IMR-90 (cell line): ENCODE data around the gene KRT5.

Experiments
- BHLHE40 ChIP-seq: fragments of 150-350 bp; IDR thresholded peaks from 2 replicates; pipeline ENCODE4 v1.6.1; 2016; ENCODE audit warnings: mild to moderate bottlenecking, low read depth, low read length
- CEBPB ChIP-seq: IDR thresholded peaks from 2 replicates; pipeline ENCODE4 v1.6.1; 2012; ENCODE audit warnings: low read depth, low read length, improper control_type of control experiment
- CHD1 ChIP-seq: IDR thresholded peaks from 2 replicates; pipeline ENCODE4 v1.6.1; 2012; ENCODE audit warnings: low read depth, low read length, improper control_type of control experiment
- FOS ChIP-seq: fragments of 150-350 bp; IDR thresholded peaks from 2 replicates; pipeline ENCODE4 v1.6.1; 2016; ENCODE audit warnings: low read depth, low read length
- MAFK ChIP-seq: IDR thresholded peaks from 2 replicates; pipeline ENCODE4 v1.6.1; 2012; ENCODE audit warnings: low read depth, low read length, improper control_type of control experiment
- MAZ ChIP-seq: IDR thresholded peaks from 2 replicates; pipeline ENCODE4 v1.6.1; 2012; ENCODE audit warnings: low read depth, mild to moderate bottlenecking, low read length, improper control_type of control experiment, moderate library complexity, borderline replicate concordance
- MXI1 ChIP-seq: IDR thresholded peaks from 2 replicates; pipeline ENCODE4 v1.6.1; 2012; ENCODE audit warnings: low read depth, mild to moderate bottlenecking, low read length, moderate library complexity, borderline replicate concordance
- NFE2L2 ChIP-seq: fragments of 150-350 bp; IDR thresholded peaks from 2 replicates; pipeline ENCODE4 v1.6.1; 2016; ENCODE audit warnings: low read depth, mild to moderate bottlenecking, low read length
- POLR2A ChIP-seq: IDR thresholded peaks from 2 replicates; pipeline ENCODE4 v1.6.1; 2012; ENCODE audit warnings: mild to moderate bottlenecking, low read depth, low read length
- RAD21 ChIP-seq: IDR thresholded peaks from 2 replicates; pipeline ENCODE4 v1.6.1; 2012; ENCODE audit warnings: low read length, improper control_type of control experiment
- RCOR1 ChIP-seq: IDR thresholded peaks from 2 replicates; pipeline ENCODE4 v1.6.1; 2012; ENCODE audit warnings: mild to moderate bottlenecking, low read length, improper control_type of control experiment; ENCODE audit not compliant: insufficient replicate concordance
- SMC3 ChIP-seq: fragments of 150-350 bp; IDR thresholded peaks from 2 replicates; pipeline ENCODE4 v1.6.1; 2016; ENCODE audit warnings: low read depth, mild to moderate bottlenecking, antibody characterized with exemption, low read length, moderate library complexity
- TF ChIP-seq, protein P1 (sequence below): conservative IDR thresholded peaks from 2 replicates; pipeline ENCODE4 v1.5.1; 2012; ENCODE audit warnings: mild to moderate bottlenecking, low read depth, low read length, improper control_type of control experiment
- TF ChIP-seq, protein P2 (sequence below): fragments of 150-350 bp; IDR thresholded peaks from 2 replicates; pipeline ENCODE4 v1.6.1; 2016; ENCODE audit warnings: low read depth, mild to moderate bottlenecking, low read length, moderate library complexity, borderline replicate concordance

DNA sequence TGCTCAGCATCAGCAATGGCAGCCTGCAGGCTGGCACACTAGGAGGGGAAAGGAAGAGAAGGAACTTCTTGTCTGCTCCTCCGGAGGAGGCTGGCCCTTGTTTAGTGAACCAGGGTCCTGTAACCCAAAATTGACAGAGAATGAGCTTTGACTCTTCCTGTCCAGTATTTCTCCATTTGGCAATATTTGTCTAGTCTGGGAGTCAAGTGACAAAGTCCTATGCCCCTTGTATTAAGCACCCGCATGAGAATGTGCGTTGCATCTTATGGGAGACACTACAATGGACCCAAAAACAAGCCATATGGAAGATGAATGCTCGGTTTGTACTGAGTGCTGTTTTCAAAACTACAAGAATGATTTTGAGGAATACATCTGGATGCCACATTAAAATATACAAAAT is 50.3 kb downstream of the KRT5 start:
- TF ChIP-seq, protein P1, sequence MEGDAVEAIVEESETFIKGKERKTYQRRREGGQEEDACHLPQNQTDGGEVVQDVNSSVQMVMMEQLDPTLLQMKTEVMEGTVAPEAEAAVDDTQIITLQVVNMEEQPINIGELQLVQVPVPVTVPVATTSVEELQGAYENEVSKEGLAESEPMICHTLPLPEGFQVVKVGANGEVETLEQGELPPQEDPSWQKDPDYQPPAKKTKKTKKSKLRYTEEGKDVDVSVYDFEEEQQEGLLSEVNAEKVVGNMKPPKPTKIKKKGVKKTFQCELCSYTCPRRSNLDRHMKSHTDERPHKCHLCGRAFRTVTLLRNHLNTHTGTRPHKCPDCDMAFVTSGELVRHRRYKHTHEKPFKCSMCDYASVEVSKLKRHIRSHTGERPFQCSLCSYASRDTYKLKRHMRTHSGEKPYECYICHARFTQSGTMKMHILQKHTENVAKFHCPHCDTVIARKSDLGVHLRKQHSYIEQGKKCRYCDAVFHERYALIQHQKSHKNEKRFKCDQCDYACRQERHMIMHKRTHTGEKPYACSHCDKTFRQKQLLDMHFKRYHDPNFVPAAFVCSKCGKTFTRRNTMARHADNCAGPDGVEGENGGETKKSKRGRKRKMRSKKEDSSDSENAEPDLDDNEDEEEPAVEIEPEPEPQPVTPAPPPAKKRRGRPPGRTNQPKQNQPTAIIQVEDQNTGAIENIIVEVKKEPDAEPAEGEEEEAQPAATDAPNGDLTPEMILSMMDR, result no peak
- TF ChIP-seq POLR2A, result no peak
- TF ChIP-seq, protein P2, sequence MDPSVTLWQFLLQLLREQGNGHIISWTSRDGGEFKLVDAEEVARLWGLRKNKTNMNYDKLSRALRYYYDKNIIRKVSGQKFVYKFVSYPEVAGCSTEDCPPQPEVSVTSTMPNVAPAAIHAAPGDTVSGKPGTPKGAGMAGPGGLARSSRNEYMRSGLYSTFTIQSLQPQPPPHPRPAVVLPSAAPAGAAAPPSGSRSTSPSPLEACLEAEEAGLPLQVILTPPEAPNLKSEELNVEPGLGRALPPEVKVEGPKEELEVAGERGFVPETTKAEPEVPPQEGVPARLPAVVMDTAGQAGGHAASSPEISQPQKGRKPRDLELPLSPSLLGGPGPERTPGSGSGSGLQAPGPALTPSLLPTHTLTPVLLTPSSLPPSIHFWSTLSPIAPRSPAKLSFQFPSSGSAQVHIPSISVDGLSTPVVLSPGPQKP, result no peak
- no peak for TF ChIP-seq MXI1
- no peak for TF ChIP-seq FOS
- no peak for TF ChIP-seq CHD1
- TF ChIP-seq RAD21, result no peak
- TF ChIP-seq MAZ, result no peak
- TF ChIP-seq SMC3, result no peak
- no peak for TF ChIP-seq BHLHE40
- TF ChIP-seq CEBPB, result no peak
- no peak for TF ChIP-seq RCOR1
- TF ChIP-seq NFE2L2, result no peak
- TF ChIP-seq MAFK, result no peak
